ENCODE measurements around the gene GTF3A. TPM values are rescaled to one million over a fixed set of nuclear protein-coding genes. Genes with fewer than 3 reads are reported as not detected.

Gene GTF3A
- total and polyA plus RNA-seq, 9 of the 15 experiments (the other 6 are each of a cell fraction or from before 2014, with no cell fraction given): 47.5 to 303 (median 174) TPM

- TF ChIP-seq XRCC4 (IDR thresholded peaks at IDR 0.05; ENCODE audit: extremely low read depth, insufficient read depth, insufficient read length): no peak
- no peak for TF ChIP-seq NR4A1 (CRISPR knock-in tag; IDR thresholded peaks at IDR 0.05)
- no peak for TF ChIP-seq NR4A1 (tag; IDR thresholded peaks at IDR 0.05)
- no peak for TF ChIP-seq MTA2 (IDR thresholded peaks at IDR 0.05; ENCODE audit: low read depth)
- TF ChIP-seq KAT2B (IDR thresholded peaks at IDR 0.05; ENCODE audit: low read depth, low read length): no peak
- TF ChIP-seq CCNT2 (IDR thresholded peaks at IDR 0.05; ENCODE audit: borderline replicate concordance, extremely low read depth, insufficient read length, low read depth, low read length): peak; percentile 35
- TF ChIP-seq SRSF9 (IDR thresholded peaks at IDR 0.05; ENCODE audit: borderline replicate concordance, low read depth, low read length): no peak
- TF ChIP-seq SRF (CRISPR knock-in tag; IDR thresholded peaks at IDR 0.05): peak in 1 of 2 experiments; percentile 7; a peak in 1 of 4 replicates
- peak in 1 of 2 experiments; percentile 5 for TF ChIP-seq E2F6 (IDR thresholded peaks at IDR 0.05; ENCODE audit: borderline replicate concordance in 1 of 2, extremely low read depth in 1 of 2, insufficient read depth in 1 of 2, insufficient read length in 1 of 2, low read depth in 1 of 2, low read length in 1 of 2, poor library complexity in 1 of 2, severe bottlenecking in 1 of 2)
- TF ChIP-seq CUX1 (CRISPR knock-in tag; IDR thresholded peaks at IDR 0.05): no peak
- peak in 1 of 3 experiments; percentile 77; a peak in 2 of 6 replicates for TF ChIP-seq ZBTB11 (CRISPR knock-in tag; IDR thresholded peaks at IDR 0.05)
- no peak for TF ChIP-seq ARID1B (IDR thresholded peaks at IDR 0.05)
- TF ChIP-seq MTA1 (IDR thresholded peaks at IDR 0.05; ENCODE audit: borderline replicate concordance): no peak
- no peak; the same call in 1 of the 2 replicates for TF ChIP-seq ZNF24 (IDR thresholded peaks at IDR 0.05)
- no peak for TF ChIP-seq ZNF197 (CRISPR knock-in tag; IDR thresholded peaks at IDR 0.05; ENCODE audit: low read depth)
- peak; percentile 59 for TF ChIP-seq CREM (IDR thresholded peaks at IDR 0.05; ENCODE audit: low read depth)
Observed at GRCh38 chr13:27449936-27450828, 25.8 kb downstream of the GTF3A start, which contains the start of gene MTIF3 (continued).

Data from K562 (cell line).